Esophagus muscularis mucosa (tissue), 4 donors: Measurements from ENCODE around the gene ZNF831. TPM values are rescaled to one million over a fixed set of nuclear protein-coding genes. Genes with fewer than 3 reads are reported as not detected.

Experiments used
- DNase-seq: peaks from one replicate; pipeline ENCODE4 v3.0.0-alpha.2; 2017; ENCODE audit errors: extremely low spot score
- H3K27ac ChIP-seq, 4 donors: fragments of 200-600 bp; sonication (generic); replicated peaks in 1 of 4; 1 replicate in 3 of 4; 2 replicates in 1 of 4; pipeline ENCODE4 v1.5.1; 2016 to 2019; ENCODE audit warnings: mild to moderate bottlenecking in 1 of 4
- H3K27me3 ChIP-seq, 4 donors: fragments of 200-600 bp; sonication (generic); one replicate each; pipeline versions ENCODE4 v1.5.1 to v1.6.0; 2016 to 2019
- H3K36me3 ChIP-seq, 4 donors: fragments of 200-600 bp; sonication (generic); one replicate each; pipeline ENCODE4 v1.5.1; 2016 to 2019
- H3K4me1 ChIP-seq, 4 donors: fragments of 200-600 bp; sonication (generic); one replicate each; pipeline ENCODE4 v1.5.1; 2016 to 2019
- H3K4me3 ChIP-seq, 4 donors: fragments of 200-600 bp; sonication (generic); 1 replicate in 2 of 4; 2 replicates in 2 of 4; pipeline ENCODE4 v1.5.1; 2016 to 2019; ENCODE audit warnings: mild to moderate bottlenecking in 4 of 4, moderate library complexity in 1 of 4
- H3K9me3 ChIP-seq, 4 donors: fragments of 200-600 bp; sonication (generic); 1 replicate in 3 of 4; 2 replicates in 1 of 4; pipeline ENCODE4 v1.5.1; 2016 to 2019
- EP300 ChIP-seq: sonication (generic); formaldehyde crosslinking; IDR thresholded peaks from one replicate; pipeline ENCODE4 v1.6.1; 2017; ENCODE audit warnings: antibody characterized with exemption
- POLR2A ChIP-seq: fragments of 450-650 bp; IDR thresholded peaks from one replicate; pipeline ENCODE4 v1.6.1; 2017; ENCODE audit warnings: antibody characterized with exemption, moderate library complexity, mild to moderate bottlenecking, low read depth
- POLR2AphosphoS5 ChIP-seq, 2 donors: sonication (generic); formaldehyde crosslinking; IDR thresholded peaks; one replicate each; pipeline ENCODE4 v1.6.1; 2017; ENCODE audit warnings: antibody characterized with exemption in 2 of 2
- WGBS: methylation state at CpG from one replicate; pipeline ENCODE4 v1.1.5; 2018; 5-methylcytosine and 5-hydroxymethylcytosine counted together
- intact Hi-C: fragments of 100-400 bp; cut with DNase I; formaldehyde crosslinking; loops from one replicate; pipeline ENCODE4 v1.15.1; 2023
- total RNA-seq, 4 donors: library from RNA; depleted of rRNA; stranded (reverse); fragments of >200 nt; gene quantifications; one replicate each; pipeline versions ENCODE4 v1.1.0 to v1.2.1, GENCODE V29; 2016

The ZNF831 gene
- total RNA-seq, 4 donors from 2014 or later = 0.34 to 1.3 (median 0.56) TPM

DNA sequence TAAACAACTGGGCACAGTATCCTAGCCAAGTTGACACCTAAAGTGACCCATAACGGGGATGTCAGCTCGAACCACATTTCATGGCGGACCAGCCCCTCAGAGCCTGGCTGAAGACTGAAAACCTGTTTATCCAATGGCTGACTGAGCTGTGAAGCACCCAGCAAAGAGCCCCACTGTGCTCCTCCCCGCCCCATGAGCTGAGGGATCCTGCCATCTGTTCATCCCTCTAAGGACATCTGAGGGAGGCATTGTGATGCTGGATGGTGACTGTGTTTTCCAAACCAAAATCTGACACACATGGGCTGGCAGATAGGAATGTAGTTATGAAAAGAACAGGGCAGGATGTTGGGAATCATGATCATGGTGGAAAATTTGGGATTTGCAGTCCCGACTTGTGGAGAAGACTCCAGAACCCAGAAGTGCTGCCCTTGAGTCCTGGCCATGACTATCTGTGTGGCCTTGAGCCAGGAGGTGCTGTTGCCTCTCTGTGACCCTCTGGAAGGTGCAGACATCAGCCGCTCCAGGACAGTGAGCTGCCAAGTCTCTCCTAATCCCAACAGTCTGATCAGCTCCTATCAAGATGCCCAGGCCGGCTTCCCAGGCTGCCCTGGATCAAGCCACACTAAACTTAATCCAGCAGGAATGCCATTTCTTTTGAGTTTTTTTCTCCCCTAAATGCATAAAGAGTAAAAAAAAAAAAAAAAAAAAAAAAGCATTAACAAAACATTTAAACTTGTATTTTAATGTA lies 142.5 kb downstream of the ZNF831 start:
- 81% methylated on average over 6 of the region's 7 CpGs for WGBS
- peaks cover 0 to 56% (median 0%) of the 10 kb centered on the region in 4 donors for H3K27me3 ChIP-seq

DNA sequence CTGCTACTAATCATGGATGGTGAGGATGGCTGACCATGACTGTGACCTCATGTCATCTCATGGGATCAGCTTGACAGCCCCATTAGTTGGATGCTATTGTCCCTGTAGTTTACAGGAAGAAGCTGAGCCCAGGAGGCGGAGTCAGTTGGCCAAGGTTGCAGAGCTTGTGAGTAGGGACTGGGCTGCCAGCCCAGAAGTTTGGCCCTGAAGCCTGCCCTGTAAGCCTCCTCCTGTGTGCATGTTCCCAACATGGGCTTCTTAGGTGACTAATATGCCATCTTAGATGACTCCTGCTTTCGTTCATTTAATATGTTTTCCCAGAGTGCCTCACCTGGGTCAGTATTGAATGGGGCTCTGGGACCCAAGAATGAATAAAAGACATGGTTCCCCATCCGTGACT lies 143.6 kb downstream of the ZNF831 start:
- DNase-seq = no peak
- WGBS = 96% methylated on average over 3 of the region's 3 CpGs
- TF ChIP-seq POLR2AphosphoS5 (IDR thresholded peaks at IDR 0.05) = no peak
- no peak overlapping the region for H3K4me3 ChIP-seq
- no peaks in the 10 kb centered on the region for H3K36me3 ChIP-seq
- no peaks in the 10 kb centered on the region for H3K4me1 ChIP-seq
- H3K9me3 ChIP-seq = no peaks in the 10 kb centered on the region
- peaks cover 0 to 44% (median 0%) of the 10 kb centered on the region in 4 donors for H3K27me3 ChIP-seq
- intact Hi-C loops = no loop called here
- H3K27ac ChIP-seq = no peak overlapping the region

More for the DNA sequence above, 142.5 kb downstream of the ZNF831 start:
- TF ChIP-seq EP300 = no peak
- TF ChIP-seq POLR2A = no peak
- Histone ChIP-seq H3K36me3 (no peaks in the 10 kb centered on the region), H3K27ac (no peak overlapping the region), H3K9me3 (no peaks in the 10 kb centered on the region), H3K4me1 (no peaks in the 10 kb centered on the region), H3K4me3 (no peak overlapping the region)
- intact Hi-C loops = no loop called here
- no peak for DNase-seq

Other genes with a start within 250 kb of the ZNF831 start
- gene NELFCD, start 182.6 kb upstream of the ZNF831 start, total RNA-seq = 10 to 100 TPM; 30.5 to 41.5 (median 34.9) TPM
- gene CTSZ, start 156.6 kb upstream of the ZNF831 start, total RNA-seq = 100 to 1,000 TPM; 136 to 267 (median 190) TPM
- under 1 TPM in 2 of 4 donors, not detected in 2; under 0.01 to 0.83 TPM for gene TUBB1, start 144.4 kb upstream of the ZNF831 start, total RNA-seq
- 10 to 100 TPM; 30.8 to 44.0 (median 37.2) TPM for gene ATP5F1E, start 131.5 kb upstream of the ZNF831 start, total RNA-seq
- 10 to 100 TPM; 32.0 to 48.4 (median 36.6) TPM for gene PRELID3B, start 121.0 kb upstream of the ZNF831 start, total RNA-seq
- 10 to 100 TPM in 3 of 4 donors, 1 to 10 TPM in 1; 3.7 to 18.0 (median 11.7) TPM for gene EDN3, start 136.8 kb downstream of the ZNF831 start, total RNA-seq